UCSD-AML1 (cell line): Measurements from ENCODE around the gene BHLHA15.

Experiments used
- DNase-seq: peaks from one replicate; lab custom pipeline; 2025; ENCODE audit not compliant: unreplicated experiment; lab: John Stamatoyannopoulos, UW

Gene BHLHA15

GRCh38 chr7:98211221-98211675 is at the start of gene BHLHA15:
Gene BHLHA15, plus strand, starts transcription at chr7:98211439. Its CDS starts 871 bp downstream, at chr7:98212310.
- DNase-seq: no peak

GRCh38 chr7:98162758-98163157 is 48.5 kb upstream of the BHLHA15 start:
- no peak for DNase-seq

GRCh38 chr7:98163269-98163668 is 48.0 kb upstream of the BHLHA15 start:
- no peak for DNase-seq

- no peak for DNase-seq
Measured at GRCh38 chr7:98163704-98164494, 47.3 kb upstream of the BHLHA15 start.

GRCh38 chr7:98165827-98166667 is 45.2 kb upstream of the BHLHA15 start:
- DNase-seq: peak; percentile 10

- DNase-seq: no peak
Measured at GRCh38 chr7:98166668-98166970, 44.6 kb upstream of the BHLHA15 start.

GRCh38 chr7:98167653-98168052 is 43.6 kb upstream of the BHLHA15 start:
- DNase-seq: no peak

DNA sequence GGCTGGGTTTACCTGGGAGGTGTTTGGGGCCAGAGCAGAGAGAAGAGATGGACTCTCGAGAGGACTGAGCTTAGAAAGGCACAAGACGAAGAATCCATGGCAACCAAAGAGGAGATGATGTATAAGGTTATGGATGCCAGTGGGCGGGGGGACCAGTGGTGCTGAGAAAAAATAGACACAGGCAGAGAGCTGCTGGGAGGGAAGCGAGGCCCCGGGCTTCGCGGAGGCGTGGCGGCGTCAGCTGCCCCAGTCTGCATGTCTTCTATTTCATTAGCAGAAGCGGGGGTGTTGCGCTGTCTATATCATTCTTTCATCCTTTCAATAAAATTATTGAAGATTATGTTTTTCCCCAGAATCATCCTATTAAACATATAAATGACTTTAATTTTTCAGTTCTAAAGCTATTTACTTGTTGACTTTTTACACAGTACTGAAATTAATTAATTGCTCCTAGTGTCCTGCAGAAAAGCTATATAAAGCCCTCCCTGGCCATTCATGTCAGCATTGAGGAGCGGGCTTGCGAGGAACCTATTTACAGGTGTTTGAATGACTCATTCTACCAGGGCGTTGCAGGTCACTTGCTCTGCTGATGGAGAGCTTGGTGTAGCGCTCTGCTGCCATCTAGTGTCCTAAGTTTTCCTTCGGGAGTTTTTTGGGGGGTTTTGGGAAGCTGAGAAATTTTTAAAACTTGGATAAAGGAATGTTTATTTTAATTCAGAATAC is 42.9 kb upstream of the BHLHA15 start:
- DNase-seq: peak; percentile 13

DNA sequence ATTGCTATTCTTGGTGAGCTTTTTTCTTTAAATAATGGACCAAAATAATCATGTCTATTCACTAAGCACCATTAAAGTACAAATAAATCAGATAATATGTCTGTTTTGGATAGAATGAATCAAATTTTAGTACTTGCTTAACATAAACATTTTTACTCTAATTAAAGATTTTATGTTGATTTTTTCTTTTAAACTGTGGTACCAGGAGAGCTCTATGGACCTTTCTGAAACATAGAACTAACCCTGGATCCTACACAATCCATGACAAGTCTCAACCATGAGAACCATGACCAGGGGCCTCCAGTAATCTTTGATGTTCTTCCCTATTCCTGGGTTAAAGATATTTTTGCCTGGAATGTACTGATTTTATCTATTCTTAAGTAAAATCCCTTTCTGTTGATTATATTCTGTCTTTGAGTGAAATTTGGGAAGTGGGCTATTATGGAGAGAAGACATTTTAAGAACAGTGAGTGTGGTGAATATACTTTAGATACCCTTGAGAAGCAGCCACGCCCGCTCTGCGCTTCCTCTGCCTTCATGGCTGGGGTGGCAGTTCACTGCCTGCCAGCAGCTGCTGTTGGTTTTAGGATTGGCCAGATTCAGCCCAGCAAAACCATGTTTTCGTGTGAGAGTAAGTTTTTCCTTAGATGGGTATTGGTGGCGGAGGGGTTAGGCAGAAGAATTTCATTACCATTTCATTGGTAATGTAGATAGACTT is 42.2 kb upstream of the BHLHA15 start:
- DNase-seq: no peak

DNA sequence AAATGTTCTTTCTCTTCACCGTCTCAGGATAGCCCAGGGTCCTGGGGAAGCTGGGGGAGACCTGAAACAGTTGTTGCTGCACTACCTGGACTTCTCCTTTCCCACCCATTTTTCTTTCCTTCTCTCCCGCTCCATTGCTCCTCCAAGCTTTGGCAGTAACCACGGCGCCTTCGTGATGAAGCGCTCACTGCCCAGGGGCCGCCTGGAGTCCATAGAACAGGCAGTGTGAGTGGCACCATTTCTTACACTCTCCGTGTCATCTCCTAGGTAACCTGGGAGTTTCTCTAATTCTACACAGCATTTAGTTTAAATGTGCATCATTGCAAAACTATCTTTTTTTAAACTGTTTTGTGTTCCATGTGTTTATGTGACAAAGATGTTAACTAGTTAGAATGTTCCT is 40.3 kb upstream of the BHLHA15 start:
- DNase-seq: no peak

DNA sequence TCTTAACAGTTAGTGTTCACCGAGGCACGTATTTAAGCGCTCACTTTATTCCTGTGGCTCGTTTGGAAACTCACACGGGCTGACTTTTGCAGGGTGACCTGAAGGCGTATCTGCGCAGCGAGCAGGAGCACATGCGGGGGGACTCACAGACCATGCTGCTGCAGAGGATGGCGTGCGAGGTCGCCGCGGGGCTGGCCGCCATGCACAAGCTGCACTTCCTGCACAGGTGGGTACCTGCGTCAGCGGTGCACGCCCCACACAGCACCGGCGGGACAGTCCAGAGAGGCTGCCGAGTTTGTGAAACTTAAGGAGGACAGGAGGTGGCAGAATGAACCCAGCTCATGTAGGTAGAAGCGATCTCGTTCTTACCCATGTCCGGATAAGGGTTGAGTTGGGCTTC is 39.8 kb upstream of the BHLHA15 start:
- no peak for DNase-seq

- DNase-seq: no peak
Measured at GRCh38 chr7:98174334-98175259, 36.6 kb upstream of the BHLHA15 start.

DNA sequence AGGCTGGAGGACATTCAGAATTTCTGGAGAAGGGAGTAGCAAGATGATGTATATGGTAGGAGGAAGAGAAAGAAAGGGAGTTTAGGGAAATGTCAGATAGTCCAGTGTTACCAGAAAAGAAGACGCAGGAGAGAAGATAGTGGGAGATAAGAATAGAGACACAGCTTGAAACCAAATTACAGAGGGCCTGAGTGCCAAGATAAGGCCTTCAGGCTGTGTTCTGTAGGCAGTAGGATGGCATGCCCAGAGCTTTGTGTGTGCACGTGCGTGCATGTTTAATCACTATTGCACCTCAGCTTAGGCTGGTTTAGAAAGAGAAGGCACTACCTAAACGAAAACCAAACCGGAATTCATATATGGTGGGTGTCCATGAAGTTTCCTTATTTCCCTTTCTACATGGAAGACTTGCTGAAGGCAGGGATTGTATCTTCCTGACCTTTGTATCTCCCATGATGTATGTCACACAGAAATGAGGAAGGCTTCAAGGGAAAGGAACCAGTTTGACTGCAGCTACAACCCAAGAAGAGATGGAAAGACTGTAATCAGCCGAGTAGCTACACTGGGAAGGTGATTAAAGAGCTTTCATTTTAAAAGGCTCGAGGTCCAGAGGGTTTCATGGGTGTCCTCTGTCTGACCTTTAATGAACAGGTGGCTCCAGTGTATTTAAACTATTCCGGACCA is 35.8 kb upstream of the BHLHA15 start:
- no peak for DNase-seq

GRCh38 chr7:98177553-98177952 is 33.7 kb upstream of the BHLHA15 start:
- no peak for DNase-seq

- no peak for DNase-seq
Measured at GRCh38 chr7:98178321-98178720, 32.9 kb upstream of the BHLHA15 start.

DNA sequence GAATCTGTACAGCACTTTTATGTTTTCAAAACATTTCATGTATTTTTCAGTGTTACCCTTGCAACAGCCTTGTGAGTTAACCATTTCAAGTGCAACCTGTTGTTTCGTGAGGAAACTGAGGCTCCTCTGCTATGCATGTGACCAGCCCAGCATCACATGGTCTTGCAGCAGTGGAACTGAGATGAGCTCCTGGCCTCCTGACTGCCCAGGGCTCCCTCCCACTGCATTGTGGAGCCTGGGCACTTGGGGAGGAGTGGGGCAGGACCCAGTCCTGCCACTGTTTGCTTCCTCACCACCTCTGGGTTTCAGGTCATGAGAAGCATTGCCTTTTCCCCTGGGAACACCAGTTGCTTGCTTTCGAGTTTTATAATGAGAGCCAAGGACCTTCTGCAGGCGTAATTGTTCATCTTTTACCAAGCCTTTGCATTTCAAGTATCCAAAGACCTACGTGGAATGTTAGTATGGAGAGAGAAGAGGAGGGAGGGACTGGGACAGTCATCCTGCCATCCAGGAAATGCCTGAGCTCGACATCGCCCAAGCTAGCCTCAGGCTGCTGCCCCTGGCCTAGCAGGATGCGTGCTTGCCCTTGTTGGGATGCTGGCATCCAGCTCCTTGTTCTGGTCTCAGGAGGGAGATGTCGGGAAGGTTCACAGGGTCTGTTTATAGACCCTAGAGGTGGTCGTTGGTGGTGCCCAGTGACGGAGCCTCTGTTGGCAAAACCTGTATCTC is 32.3 kb upstream of the BHLHA15 start:
- DNase-seq: no peak

- DNase-seq: no peak
Measured at GRCh38 chr7:98180751-98181150, 30.5 kb upstream of the BHLHA15 start.

GRCh38 chr7:98185101-98185500 is 26.1 kb upstream of the BHLHA15 start:
- DNase-seq: no peak
